Activated gamma-delta T cell treated with anti-CD3 and anti-CD28 coated beads, Interleukin-2, amount 50 U/mL, for 16 hours (primary cell): ENCODE data around the gene WDR17.
A peak's percentile ranks its signal among the peaks of the same experiment; 100 is the strongest.
"Not testable (repeated sequence)": the region's sequence is repeated elsewhere in the genome, so short reads cannot be mapped to it uniquely, and the experiment has no call there.

ENCODE experiments used
- DNase-seq: peaks from one replicate; pipeline ENCODE4 v3.0.0-alpha.2; 2020; ENCODE audit warnings: low read depth

Gene WDR17

DNA sequence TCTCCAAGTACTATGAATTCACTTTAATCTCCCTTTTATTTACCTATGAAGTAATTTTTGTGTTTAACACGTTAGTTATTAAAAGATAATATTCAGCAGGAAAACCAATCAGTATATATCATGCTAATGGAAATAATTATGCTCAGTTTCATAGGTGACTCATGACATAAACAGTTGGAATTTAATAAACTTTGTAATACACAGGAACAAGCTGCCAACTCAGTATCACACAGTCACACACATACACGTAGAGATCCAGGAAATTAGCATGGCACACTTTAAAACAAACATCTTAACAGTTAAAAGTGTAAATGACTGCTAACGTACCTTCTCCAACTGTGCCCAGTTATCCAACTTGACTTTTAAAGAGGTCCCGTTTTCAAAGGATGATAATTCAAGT, 127.5 kb downstream of the WDR17 start:
- DNase-seq, result no peak

DNA sequence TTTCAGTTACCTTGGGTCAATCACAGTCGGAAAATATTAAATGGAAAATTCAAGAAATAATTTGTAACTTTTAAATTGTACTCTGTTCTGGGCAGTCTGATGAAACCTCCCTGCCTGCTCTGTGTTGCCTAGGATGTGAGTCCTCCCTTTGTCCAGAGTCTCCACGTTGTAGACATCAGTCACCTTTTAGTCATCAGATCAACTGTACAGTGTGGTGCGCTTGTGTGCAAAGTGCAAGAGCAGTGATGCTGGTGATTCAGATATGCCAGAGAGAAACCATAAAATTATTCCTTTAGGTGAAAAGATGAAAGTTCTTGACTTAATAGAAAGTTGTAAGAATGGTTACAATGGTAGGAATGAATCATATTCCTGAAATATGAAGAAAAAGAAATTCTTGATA, 128.3 kb downstream of the WDR17 start:
- DNase-seq, result no peak

DNA sequence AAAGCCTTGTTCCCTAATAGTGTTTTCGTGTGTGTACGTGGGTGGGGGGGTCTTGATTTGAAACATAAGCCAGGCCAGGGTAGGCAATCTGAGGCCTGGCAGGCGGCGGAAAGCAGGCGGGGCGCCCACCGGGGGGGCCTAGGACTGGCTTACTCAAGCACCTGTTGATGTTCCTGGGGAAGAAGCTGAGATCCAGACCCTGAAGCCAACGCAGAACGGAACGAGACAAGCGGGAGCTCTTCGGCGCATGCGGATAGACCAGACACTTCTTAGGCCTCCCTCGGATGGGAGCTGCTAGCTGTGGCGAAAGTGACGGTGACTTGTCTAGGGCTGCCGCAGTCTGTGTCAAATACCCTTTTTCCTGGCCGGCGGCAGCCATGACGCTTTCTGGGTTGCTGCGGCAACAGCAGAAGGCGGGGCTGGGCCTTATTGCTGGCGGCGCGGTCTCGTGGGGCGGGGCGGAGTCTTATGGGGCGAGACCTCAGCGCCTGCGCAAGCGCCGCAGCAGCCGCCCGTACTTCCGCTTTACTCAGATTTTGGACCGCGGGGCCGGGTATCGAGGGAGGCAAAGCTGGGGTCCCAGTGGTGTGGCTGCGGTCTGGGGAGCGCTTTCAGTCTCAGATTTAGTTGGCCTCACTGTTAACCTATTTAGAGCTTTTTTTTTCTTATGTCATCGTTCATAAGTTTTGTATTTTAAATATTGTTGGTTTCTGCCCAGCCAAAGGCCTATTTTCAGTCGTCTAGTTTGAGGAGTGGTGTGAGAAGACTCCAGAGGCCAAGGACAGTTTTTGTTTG, 129.7 kb downstream of the WDR17 start, which contains the start of gene SPATA4:
Gene SPATA4 (minus strand): TSS at position 402 of the 795 bp plus-strand sequence. CDS start 23 bp downstream, at position 379.
- peak; percentile 87 for DNase-seq

DNA sequence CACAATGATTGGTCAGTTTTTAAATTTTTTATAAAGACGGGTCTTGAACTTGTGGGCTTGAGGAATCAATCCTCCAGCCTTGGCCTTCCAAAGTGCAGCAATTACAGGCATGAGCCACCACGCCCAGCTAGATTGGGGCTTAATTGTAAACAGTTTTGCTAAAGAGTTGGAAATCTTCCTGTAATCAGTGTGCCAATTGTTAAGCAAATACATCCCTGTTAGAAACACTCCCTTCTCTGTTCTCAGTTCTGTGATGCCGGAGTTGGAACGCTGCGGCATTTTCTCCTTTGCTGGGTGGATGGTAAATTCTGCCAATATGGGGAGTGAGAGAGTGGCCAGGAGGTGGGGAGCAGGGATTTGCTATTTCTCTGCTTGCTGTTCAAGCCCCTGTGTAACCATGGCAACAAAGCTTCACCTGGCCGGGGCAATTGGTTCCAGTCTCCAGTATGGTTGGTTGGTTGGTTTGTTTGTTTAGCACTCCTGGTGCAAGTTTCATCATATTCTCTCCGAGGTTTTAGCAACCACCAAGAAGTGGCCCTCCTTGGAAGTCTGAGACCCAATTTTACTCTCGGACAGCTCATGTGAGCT, 132.8 kb downstream of the WDR17 start:
- no peak for DNase-seq

GRCh38 chr4:176205299-176205698, 139.7 kb downstream of the WDR17 start:
- DNase-seq, result no peak

- no peak for DNase-seq
These were observed 142.2 kb downstream of the WDR17 start for GRCh38 chr4:176207839-176208238.

GRCh38 chr4:176209535-176209934, 143.9 kb downstream of the WDR17 start:
- no peak for DNase-seq

DNA sequence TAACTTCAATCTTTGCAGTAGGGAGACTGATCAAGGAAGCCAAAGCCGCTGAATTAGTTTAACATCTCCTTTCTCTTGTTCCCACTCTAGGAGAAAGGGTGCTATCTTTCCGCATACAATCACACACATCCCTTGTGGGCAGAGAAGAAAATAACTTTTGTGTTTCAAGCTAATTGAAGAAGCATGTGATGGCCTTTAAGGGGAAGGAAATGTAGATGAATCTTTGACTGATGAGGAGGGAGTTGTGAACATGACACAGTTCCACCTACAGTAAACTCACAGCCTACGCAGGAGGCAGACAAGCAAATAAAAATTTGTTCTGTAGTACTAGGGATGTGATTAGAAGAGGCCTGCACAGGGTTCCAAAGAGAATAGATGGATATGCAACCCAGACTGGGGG, 144.5 kb downstream of the WDR17 start:
- no peak for DNase-seq

GRCh38 chr4:176210579-176211296, 145.1 kb downstream of the WDR17 start:
- no peak for DNase-seq

DNA sequence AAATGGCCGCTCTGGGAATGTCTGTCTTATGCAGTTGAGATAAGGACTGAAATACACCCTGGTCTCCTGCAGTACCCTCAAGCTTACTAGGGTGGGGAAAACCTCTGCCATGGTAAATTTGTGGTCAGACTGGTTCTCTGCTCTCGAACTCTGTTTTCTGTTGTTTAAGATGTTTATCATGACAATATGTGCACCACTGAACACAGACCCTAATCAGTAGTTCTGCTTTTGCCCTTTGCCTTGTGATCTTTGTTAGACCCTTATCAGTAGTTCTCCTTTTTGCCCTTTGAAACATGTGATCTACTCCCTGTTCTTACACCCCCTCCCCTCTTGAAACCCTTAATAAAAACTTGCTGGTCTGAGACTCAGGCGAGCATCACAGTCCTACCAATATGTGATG, 146.7 kb downstream of the WDR17 start:
- not testable (repeated sequence) for DNase-seq

GRCh38 chr4:176217510-176217909, 151.9 kb downstream of the WDR17 start:
- no peak for DNase-seq

DNA sequence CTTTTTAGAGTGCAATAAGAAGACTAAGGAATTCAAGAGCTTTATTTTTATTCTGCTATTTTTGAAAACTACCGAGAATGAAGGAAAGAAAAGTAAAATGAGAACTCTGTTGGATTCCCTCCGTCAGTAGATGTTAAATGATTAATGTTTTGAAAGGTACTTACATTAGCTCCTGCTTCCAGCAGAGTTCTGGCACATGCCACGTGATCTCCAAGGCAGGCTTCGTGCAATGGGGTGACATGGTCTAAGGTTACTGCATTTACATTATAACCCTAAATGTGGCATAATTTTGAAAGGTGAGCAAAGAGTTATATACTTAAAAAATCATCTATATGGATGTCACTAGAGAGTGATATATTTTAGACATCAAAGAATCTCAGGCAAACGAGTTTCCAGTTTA, 156.5 kb downstream of the WDR17 start:
- DNase-seq, result no peak

DNA sequence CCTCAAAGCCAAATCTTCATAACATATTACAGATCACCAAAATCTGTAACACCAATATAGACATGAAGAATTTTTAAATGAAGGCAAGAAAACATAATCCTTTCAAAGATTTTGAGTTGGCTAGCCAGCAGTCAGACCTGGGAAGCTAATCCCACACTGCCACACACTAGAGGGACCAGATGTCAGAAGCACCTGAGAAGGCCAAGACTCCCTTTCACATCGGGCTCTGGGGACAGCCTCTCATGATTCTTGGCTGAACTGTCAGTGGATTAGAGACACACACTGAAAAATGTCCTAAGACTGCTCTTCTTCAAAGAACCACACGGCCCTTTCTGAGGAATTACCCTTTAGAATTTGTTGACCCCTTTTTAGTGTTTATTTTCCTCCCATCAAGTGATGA, 157.9 kb downstream of the WDR17 start:
- DNase-seq, result no peak

DNA sequence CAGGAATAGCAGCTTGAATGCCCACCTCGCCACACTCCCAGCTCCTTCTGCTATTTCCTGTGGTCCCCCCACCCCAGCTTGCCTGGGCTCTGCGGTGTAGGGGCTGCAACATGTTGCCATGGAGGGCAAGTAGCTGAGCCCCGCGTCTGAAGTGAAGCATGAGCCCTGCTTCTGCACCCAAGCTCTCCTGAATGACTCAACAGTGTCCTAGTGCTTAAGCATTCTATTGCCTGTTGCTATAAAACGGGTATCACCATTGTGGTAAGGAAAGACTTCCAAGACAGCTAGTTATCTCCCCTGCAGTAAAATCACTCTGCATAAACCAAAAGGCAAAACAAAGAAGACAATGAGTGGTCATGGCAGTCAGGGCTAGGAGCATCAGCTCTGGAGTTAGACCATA, 161.1 kb downstream of the WDR17 start:
- DNase-seq, result no peak

GRCh38 chr4:176229645-176230044, 164.0 kb downstream of the WDR17 start:
- no peak for DNase-seq
